Hepatocyte (in vitro differentiated cells): ENCODE measurements around the gene NRF1. TPM values are rescaled to one million over a fixed set of nuclear protein-coding genes. Genes with fewer than 3 reads are reported as not detected.
"Not testable (repeated sequence)": the region's sequence is repeated elsewhere in the genome, so short reads cannot be mapped to it uniquely, and the experiment has no call there.

Experiments used
- DNase-seq: peaks from one replicate; pipeline ENCODE4 v3.0.0-alpha.2; 2016; ENCODE audit warnings: low spot score
- H2AFZ ChIP-seq: fragments of 200-600 bp; sonication (generic); 2 replicates; pipeline ENCODE4 v1.6.0; 2016; ENCODE audit warnings: antibody characterized with exemption, mild to moderate bottlenecking
- H3K27ac ChIP-seq: fragments of 200-600 bp; sonication (generic); 2 replicates; pipeline ENCODE4 v1.5.1; 2016; ENCODE audit warnings: mild to moderate bottlenecking
- H3K27me3 ChIP-seq: fragments of 200-600 bp; sonication (generic); 2 replicates; pipeline ENCODE4 v1.6.1; 2016
- H3K36me3 ChIP-seq: fragments of 200-600 bp; sonication (generic); replicated peaks from 2 replicates; pipeline ENCODE4 v1.5.1; 2016; ENCODE audit warnings: low read depth; ENCODE audit not compliant: insufficient read depth
- H3K4me1 ChIP-seq: fragments of 200-600 bp; sonication (generic); 2 replicates; pipeline ENCODE4 v1.5.1; 2016; ENCODE audit warnings: mild to moderate bottlenecking, moderate library complexity; ENCODE audit not compliant: insufficient read depth
- H3K4me2 ChIP-seq: fragments of 200-600 bp; sonication (generic); 2 replicates; pipeline ENCODE4 v1.6.0; 2016
- H3K4me3 ChIP-seq: fragments of 200-600 bp; sonication (generic); 2 replicates; pipeline ENCODE4 v1.5.1; 2016; ENCODE audit warnings: mild to moderate bottlenecking
- H3K79me2 ChIP-seq: fragments of 200-600 bp; sonication (generic); 2 replicates; pipeline ENCODE4 v1.6.0; 2017; ENCODE audit warnings: mild to moderate bottlenecking
- H3K9me2 ChIP-seq: fragments of 200-600 bp; sonication (generic); replicated peaks from 2 replicates; pipeline ENCODE4 v1.6.0; 2017; ENCODE audit warnings: mild to moderate bottlenecking; ENCODE audit not compliant: insufficient read depth
- H3K9me3 ChIP-seq: fragments of 200-600 bp; sonication (generic); 2 replicates; pipeline ENCODE4 v1.5.1; 2016; ENCODE audit warnings: low read depth, mild to moderate bottlenecking
- H4K20me1 ChIP-seq: fragments of 200-600 bp; sonication (generic); 2 replicates; pipeline ENCODE4 v1.6.0; 2016; ENCODE audit warnings: mild to moderate bottlenecking; ENCODE audit not compliant: insufficient read depth, poor library complexity, severe bottlenecking
- EZH2 ChIP-seq: fragments of 200-600 bp; sonication (generic); IDR thresholded peaks from 2 replicates; pipeline ENCODE4 v1.6.1; 2016; ENCODE audit warnings: antibody characterized with exemption, mild to moderate bottlenecking, borderline replicate concordance
- EZH2phosphoT487 ChIP-seq: fragments of 200-600 bp; sonication (generic); IDR thresholded peaks from one replicate; pipeline ENCODE4 v1.6.1; 2018; ENCODE audit warnings: antibody characterized with exemption, mild to moderate bottlenecking, low read depth, moderate library complexity; ENCODE audit not compliant: unreplicated experiment, severe bottlenecking
- WGBS: methylation state at CpG from one replicate; pipeline ENCODE4 v1.1.6; 2016; ENCODE audit warnings: low lambda C conversion rate; ENCODE audit errors: missing lambda C conversion rate; 5-methylcytosine and 5-hydroxymethylcytosine counted together
- polyA plus RNA-seq: library from polyadenylated mRNA; unstranded; fragments of >200 nt; fragmentation: Nextera tagmentation; extraction: Ambion mirVana; gene quantifications from 2 replicates; pipeline ENCODE4 v1.2.1, GENCODE V29; 2016
- total RNA-seq: library from RNA; depleted of rRNA; stranded (reverse); fragments of >200 nt; gene quantifications from 2 replicates; pipeline ENCODE4 v1.2.3, GENCODE V29; 2014
- TF ChIP-seq, protein P1 (sequence below): fragments of 200-600 bp; sonication (generic); IDR thresholded peaks from 2 replicates; pipeline ENCODE4 v1.5.1; 2016; ENCODE audit warnings: antibody characterized with exemption, mild to moderate bottlenecking; ENCODE audit not compliant: poor library complexity

Gene NRF1
- total and polyA plus RNA-seq, 2 experiments from 2014 or later, result 11.2 to 12.0 TPM

DNA sequence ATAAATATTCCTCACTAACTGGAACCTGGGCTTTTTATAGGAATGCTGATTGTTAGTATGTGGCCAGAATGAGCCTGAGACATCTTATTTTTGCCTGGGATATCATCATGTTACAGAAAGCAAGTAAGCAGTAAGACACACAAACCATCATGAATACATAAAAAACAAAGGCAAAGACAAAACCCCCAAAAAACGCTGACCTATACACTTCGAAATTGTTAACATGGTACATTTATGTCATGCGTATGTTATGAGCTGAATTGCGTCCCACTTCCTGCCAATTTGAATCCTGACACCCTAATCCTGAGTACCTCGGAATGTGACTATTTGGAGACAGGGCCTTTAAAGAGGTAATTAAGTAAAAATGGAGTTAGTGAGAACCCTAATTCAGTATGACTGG, 12.3 kb upstream of the NRF1 start:
- WGBS, result 90% methylated on average over 5 of the region's 5 CpGs
- Histone ChIP-seq H3K4me1 (no peaks in the 10 kb centered on the region), H3K9me3 (no peaks in the 10 kb centered on the region), H4K20me1 (no peaks in the 10 kb centered on the region), H3K27ac (no peak overlapping the region), H3K79me2 (no peaks in the 10 kb centered on the region), H3K27me3 (no peaks in the 10 kb centered on the region), H3K9me2 (no peaks in the 10 kb centered on the region), H2AFZ (no peak overlapping the region), H3K4me3 (no peak overlapping the region), H3K4me2 (no peak overlapping the region), H3K36me3 (no peaks in the 10 kb centered on the region)
- no peak for DNase-seq
- TF ChIP-seq EZH2, result no peak

DNA sequence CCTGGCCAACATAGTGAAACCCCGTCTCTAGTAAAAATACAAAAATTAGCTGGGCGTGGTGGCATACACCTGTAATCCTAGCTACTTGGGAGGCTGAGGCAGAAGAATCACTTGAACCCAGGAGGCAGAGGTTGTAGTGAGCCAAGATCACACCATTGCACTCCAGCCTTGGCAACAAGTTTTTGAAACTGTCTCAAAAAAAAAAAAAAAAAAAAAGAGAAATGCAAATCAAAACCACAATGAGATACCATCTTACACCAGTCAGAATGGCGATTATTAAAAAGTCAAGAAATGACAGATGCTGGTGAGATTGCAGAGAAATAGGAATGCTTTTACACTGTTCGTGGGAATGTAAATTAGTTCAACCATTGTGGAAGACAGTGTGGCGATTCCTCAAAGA, 7.9 kb upstream of the NRF1 start:
- 78% methylated on average over 5 of the region's 5 CpGs for WGBS
- H2AFZ ChIP-seq, H3K4me2 ChIP-seq, H3K79me2 ChIP-seq, H3K9me2 ChIP-seq, H3K27ac ChIP-seq, H3K27me3 ChIP-seq, H3K4me3 ChIP-seq, H3K36me3 ChIP-seq, H3K9me3 ChIP-seq, DNase-seq, H3K4me1 ChIP-seq, H4K20me1 ChIP-seq: not testable (repeated sequence)

DNA sequence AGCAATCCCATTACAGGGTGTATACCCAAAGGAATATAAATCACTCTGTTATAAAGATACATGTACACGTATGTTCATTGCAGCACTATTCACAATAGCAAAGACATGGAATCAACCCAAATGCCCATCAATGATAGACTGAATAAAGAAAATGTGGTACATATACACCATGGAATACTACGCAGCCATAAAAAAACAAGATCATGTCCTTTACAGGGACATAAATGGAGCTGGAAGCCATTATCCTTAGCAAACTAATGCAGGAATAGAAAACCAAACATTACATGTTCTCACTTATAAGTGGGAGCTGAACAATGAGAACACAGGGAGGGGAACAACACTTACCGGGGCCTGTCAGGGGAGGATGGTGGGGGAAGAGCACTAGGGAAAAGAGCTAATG, 7.5 kb upstream of the NRF1 start:
- 92% methylated on average over 3 of the region's 3 CpGs for WGBS
- H3K9me3 ChIP-seq, H3K4me2 ChIP-seq, H3K4me3 ChIP-seq, H3K79me2 ChIP-seq, H3K4me1 ChIP-seq, H2AFZ ChIP-seq, H3K27me3 ChIP-seq, H3K9me2 ChIP-seq, DNase-seq, H3K36me3 ChIP-seq, H4K20me1 ChIP-seq, H3K27ac ChIP-seq: not testable (repeated sequence)

DNA sequence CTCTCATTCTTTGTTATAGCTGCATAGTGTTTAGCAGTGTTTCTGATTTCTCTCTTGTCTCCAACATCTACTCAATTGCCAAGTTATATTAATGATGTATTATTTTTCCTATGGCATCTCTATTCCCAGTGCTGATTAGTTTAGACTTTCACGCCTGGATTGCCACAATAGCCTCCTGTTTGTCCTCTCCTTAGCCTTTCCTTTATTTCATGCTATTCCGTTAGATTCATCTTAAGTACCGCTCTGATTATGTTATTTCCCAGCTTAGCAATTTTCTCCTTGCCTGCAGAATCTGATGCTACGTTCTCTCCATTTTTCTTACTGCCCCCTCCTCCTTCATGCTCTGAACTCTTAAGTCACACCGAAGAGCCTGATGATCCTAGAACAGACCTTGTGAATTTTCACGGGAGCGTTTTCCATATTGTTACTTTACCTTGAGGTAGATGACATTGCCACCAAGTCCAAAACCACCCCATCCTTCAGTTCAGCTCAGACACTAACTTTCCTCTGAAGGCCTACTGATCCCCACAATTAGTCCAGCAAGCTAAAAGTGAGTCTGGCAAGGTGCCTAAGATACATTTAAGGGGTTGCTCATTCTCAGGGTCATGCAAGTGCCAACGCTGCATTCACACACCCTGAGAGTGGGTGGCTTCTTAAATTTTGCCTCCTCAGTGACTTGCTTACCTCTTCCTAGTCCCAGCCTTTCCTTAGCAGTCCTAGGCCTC, 6.6 kb upstream of the NRF1 start:
- H3K27me3 ChIP-seq, result no peaks in the 10 kb centered on the region
- no peaks in the 10 kb centered on the region for H3K9me2 ChIP-seq
- H3K79me2 ChIP-seq, result peaks cover 13% of the 10 kb centered on the region
- H3K4me1 ChIP-seq, result peaks cover under 1% of the 10 kb centered on the region
- 84% methylated on average over 8 of the region's 8 CpGs for WGBS
- H3K36me3 ChIP-seq, result no peaks in the 10 kb centered on the region
- H3K9me3 ChIP-seq, result no peaks in the 10 kb centered on the region
- no peak overlapping the region for H3K27ac ChIP-seq
- H3K4me2 ChIP-seq, result no peak overlapping the region
- H2AFZ ChIP-seq, result no peak overlapping the region
- H4K20me1 ChIP-seq, result no peaks in the 10 kb centered on the region
- TF ChIP-seq EZH2 (no peak), EZH2phosphoT487 (no peak)
- TF ChIP-seq, protein P1, sequence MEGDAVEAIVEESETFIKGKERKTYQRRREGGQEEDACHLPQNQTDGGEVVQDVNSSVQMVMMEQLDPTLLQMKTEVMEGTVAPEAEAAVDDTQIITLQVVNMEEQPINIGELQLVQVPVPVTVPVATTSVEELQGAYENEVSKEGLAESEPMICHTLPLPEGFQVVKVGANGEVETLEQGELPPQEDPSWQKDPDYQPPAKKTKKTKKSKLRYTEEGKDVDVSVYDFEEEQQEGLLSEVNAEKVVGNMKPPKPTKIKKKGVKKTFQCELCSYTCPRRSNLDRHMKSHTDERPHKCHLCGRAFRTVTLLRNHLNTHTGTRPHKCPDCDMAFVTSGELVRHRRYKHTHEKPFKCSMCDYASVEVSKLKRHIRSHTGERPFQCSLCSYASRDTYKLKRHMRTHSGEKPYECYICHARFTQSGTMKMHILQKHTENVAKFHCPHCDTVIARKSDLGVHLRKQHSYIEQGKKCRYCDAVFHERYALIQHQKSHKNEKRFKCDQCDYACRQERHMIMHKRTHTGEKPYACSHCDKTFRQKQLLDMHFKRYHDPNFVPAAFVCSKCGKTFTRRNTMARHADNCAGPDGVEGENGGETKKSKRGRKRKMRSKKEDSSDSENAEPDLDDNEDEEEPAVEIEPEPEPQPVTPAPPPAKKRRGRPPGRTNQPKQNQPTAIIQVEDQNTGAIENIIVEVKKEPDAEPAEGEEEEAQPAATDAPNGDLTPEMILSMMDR, result no peak
- H3K4me3 ChIP-seq, result no peak overlapping the region
- no peak for DNase-seq

DNA sequence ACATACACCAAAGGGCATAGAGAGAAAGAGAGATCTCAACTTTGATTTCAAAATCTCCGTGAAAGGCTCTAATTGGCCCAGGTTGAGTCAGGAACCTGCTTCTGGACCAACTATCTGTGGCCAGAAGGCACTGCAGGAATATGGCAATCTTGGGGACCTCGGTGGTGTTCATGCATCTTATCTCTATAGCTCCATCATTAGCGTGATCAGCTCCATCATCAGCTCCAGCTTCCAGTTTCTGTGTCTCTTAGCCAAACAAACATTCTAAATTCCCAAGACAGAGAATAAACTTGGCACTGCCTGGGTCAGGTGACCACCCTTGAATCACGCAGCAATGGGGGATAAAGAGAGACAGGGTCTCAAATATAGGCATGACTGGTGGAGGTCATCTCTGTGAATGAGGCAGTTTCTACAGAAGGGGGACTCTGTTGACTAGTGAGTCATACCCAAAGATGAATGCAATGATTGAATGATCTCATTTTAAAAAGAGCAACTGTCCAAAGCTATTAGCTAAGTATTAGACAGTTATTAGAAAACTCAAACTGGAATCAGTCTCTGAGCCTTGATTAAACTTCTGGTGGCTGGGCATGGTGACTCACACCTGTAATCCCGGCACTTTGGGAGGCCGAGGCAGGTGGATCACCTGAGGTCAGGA, 5.4 kb upstream of the NRF1 start:
- Histone ChIP-seq H3K27ac (no peak overlapping the region), H2AFZ (no peak overlapping the region), H3K9me3 (no peaks in the 10 kb centered on the region), H3K9me2 (no peaks in the 10 kb centered on the region), H3K4me1 (peaks cover 8% of the 10 kb centered on the region), H3K79me2 (peaks cover 25% of the 10 kb centered on the region), H3K27me3 (no peaks in the 10 kb centered on the region), H3K4me3 (no peak overlapping the region), H4K20me1 (no peaks in the 10 kb centered on the region), H3K36me3 (no peaks in the 10 kb centered on the region), H3K4me2 (no peak overlapping the region)
- no peak for DNase-seq
- TF ChIP-seq, protein P1, result no peak
- 97% methylated on average over 6 of the region's 6 CpGs for WGBS
